Endometrial microvascular endothelial cells (primary cell): ENCODE measurements around the gene KRT7. TPM values are rescaled to one million over a fixed set of nuclear protein-coding genes. Genes with fewer than 3 reads are reported as not detected.

ENCODE experiments used
- in situ Hi-C: cut with HindIII; loops from 2 replicates; pipeline ENCODE4 v1.10.0; 2017; ENCODE audit warnings: low sequenced_read_pairs, low pct_unique_long_range_greater_than_20kb; ENCODE audit errors: inconsistent ontology term
- total RNA-seq: library from RNA; depleted of rRNA; stranded (reverse); fragments of >200 nt; gene quantifications from one replicate; pipeline ENCODE4 v1.2.3, GENCODE V29; 2015; ENCODE audit errors: inconsistent ontology term

Gene KRT7
- total RNA-seq, 1 donor from 2014 or later: 495 TPM

- in situ Hi-C loops: no loop called here
Measured at GRCh38 chr12:52263761-52264434, 30.9 kb downstream of the KRT7 start.

GRCh38 chr12:52264435-52264825, 31.4 kb downstream of the KRT7 start:
- in situ Hi-C loops: no loop called here

DNA sequence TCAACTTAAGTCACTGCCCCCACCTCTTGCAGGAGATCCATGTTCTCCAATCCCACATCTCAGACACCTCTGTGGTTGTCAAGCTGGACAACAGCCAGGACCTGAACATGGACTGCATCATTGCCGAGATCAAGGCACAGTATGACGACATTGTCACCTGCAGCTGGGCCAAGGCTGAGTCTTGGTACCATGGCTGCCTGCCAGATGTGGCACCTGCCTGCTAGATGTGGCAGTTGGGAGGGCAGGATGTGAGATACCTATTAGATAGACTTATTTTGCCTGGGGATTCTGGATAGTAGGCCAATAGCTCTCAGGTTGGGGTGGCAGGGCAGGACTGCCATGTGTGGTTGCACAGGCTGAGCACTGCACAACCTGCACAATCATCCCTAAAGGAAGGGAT, 33.5 kb downstream of the KRT7 start:
- in situ Hi-C loops: no loop called here

DNA sequence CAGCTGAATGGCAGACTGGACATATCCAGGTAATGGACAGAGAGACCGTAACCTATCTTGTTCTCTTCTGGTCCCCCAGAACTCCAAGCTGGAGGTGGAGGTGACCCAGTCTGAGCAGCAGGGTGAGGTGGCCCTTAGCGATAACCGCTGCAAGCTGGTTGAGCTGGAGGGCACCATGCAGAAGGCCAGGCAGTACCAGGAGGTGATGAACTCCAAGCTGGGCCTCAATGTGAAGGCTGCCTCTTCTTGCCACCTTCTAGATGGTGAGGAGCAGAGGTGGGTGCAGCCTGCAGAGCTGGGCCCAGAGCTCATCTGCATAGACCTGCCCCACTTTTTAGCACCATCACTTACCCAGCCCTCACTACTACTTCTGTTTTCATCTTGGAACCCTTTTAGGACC, 34.2 kb downstream of the KRT7 start:
- in situ Hi-C loops: no loop called here

- in situ Hi-C loops: no loop called here
Measured at GRCh38 chr12:52267699-52268098, 34.7 kb downstream of the KRT7 start.

DNA sequence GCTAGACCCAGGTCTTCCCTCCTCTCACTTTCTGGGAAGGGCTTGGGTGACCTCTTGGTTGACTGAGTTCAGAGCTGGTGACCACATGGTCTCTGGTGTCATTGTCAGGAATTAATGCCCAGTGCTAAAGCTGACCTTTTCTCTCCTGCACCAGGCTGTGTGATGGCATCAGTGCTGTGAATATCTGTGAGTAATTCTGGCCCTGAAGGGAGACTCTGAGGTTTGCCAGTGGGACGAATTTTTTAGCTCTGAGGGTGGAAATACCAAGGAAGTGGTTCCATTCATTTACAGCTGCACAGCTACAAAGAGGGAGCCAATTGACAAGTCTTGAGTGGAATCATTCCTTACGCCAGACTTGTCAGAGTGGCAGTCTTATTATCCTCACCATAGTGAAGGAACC, 35.2 kb downstream of the KRT7 start:
- in situ Hi-C loops: no loop called here

GRCh38 chr12:52270541-52271070, 37.6 kb downstream of the KRT7 start:
- in situ Hi-C loops: no loop called here

DNA sequence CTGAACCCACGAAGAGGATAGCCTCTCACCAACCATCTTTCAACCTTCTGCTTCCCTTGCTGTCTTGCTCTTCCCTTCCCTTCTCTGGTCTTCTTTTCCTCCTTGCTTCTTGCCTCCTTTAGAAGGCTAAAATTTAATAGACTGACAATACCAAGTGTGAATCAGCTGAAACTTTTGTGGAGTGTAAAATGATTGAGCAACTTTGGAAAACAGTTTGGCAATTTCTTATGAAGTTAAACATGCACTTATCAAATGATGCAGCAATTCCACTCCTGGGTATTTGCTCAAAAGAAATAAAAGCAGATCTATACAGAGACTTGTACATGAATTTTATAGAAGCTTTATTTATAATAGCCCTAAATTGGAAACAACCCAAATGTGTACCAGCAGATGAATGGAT, 38.1 kb downstream of the KRT7 start:
- in situ Hi-C loops: no loop called here

- in situ Hi-C loops: no loop called here
Measured at GRCh38 chr12:52274521-52275120, 41.6 kb downstream of the KRT7 start, which contains the start of gene KRT86. Gene KRT86 (plus strand): TSS chr12:52274645. CDS start chr12:52301917, 27,272 bp downstream.

GRCh38 chr12:52275686-52276085, 42.6 kb downstream of the KRT7 start:
- in situ Hi-C loops: no loop called here

- in situ Hi-C loops: no loop called here
Measured at GRCh38 chr12:52277486-52278245, 44.6 kb downstream of the KRT7 start.

GRCh38 chr12:52278575-52279421, 45.8 kb downstream of the KRT7 start:
- in situ Hi-C loops: no loop called here

DNA sequence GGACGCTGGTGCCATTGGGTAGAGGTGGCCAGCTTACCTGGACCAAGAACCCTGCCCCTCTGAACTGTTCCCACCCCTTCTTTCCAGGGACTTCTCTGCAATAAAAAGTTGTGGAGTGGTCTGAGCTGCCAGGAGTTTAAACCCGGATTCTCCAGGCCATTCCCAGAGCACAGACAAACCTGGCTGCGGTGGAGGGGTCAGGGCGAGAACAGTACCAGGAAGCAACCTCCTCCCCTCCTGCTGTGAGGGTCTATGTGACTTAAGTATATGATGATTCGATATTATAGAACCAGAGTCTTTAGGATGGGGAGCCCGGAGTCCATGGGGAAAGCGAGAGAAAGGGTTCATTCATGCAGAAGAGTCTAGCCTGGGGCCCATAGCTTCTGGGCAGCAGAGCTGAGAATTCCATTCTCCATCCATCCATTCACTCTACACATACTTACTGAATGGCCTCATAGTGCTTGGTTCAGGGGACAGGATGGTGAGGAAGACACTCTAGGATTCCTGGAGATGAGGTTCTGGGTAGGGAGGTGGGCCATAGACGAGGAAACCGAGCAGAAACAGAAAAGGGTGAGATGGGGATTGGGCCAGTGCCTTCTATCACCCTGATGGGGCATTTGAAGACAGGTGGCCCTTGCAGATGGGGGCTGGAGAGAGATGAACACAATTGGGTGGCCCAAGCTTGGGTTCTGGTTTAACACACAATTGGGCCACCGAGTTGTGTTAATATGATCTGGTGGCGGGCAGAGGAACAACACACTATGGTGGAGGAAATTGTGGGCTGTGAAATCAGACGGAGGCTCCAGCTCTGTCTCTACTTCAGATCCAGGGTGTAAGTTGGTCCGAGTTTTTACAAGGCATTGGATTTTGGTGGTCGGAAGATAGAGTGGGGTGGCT, 46.6 kb downstream of the KRT7 start:
- in situ Hi-C loops: loop anchor here (10.0 kb wide), 1 partner anchor 65 kb away; no protein-coding TSS in a partner anchor

- in situ Hi-C loops: loop anchor here (10.0 kb wide), 1 partner anchor 66 kb away; no protein-coding TSS in a partner anchor
Measured at GRCh38 chr12:52280319-52280795, 47.3 kb downstream of the KRT7 start.

- in situ Hi-C loops: loop anchor here (10.0 kb wide), 1 partner anchor 66 kb away; no protein-coding TSS in a partner anchor
Measured at GRCh38 chr12:52280796-52281560, 47.9 kb downstream of the KRT7 start.

DNA sequence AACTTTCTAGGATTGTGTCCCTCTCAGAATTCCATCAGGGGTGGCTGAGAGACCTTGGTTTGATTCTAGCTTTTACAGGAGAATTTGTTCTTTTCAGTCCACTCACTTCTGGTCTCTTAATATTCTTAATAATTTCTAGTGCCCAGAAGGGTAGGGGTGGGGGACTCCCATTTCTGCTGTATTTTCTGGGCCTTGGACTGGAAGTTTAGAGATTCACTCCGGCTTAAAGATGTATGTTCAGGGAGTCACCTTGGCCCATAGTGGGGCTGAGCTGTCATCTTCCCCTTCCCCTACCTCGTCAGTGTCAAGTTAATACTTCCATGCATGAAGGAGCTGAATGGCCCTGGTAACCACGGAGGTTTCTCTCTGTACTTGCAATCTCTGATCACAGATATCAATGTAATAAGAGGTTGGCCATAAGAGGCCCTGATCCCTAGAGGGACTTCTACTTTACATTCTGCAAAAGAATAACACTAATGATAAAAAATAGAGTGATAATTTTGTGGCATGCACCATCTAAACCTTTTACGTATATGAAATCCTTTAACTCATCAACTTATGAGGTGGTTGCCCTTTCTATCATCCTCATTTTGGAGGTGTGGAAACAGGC, 51.6 kb downstream of the KRT7 start:
- in situ Hi-C loops: loop anchor here (10.0 kb wide), 1 partner anchor 70 kb away; no protein-coding TSS in a partner anchor
